CD4-positive, CD25-positive, alpha-beta regulatory T cell (primary cell): ENCODE measurements around the gene TMEM164. TPM values are rescaled to one million over a fixed set of nuclear protein-coding genes. Genes with fewer than 3 reads are reported as not detected.

Experiments used
- ATAC-seq, 2 donors: fragments of 150-1000 bp; cut with Tn5 transposase; one replicate each; pipeline ENCODE4 v1.10.0; 2021; ENCODE audit warnings: low read depth in 2 of 2, moderate number of reproducible peaks in 2 of 2, moderate library complexity in 1 of 2
- DNase-seq, 3 donors: peaks; one replicate each; pipeline versions ENCODE4 v3.0.0 to v3.0.0-alpha.2; 2012 to 2022; ENCODE audit warnings: mixed read lengths in 1 of 3
- H3K27ac ChIP-seq: one replicate; pipeline ENCODE4 v1.7.0; 2013; ENCODE audit warnings: mild to moderate bottlenecking, low read length; ENCODE audit not compliant: insufficient read depth, poor library complexity, severe bottlenecking
- H3K27me3 ChIP-seq: one replicate; pipeline ENCODE4 v1.7.0; 2013; ENCODE audit warnings: low read length; ENCODE audit not compliant: control insufficient read depth, insufficient read depth
- H3K36me3 ChIP-seq: one replicate; pipeline ENCODE4 v1.7.0; 2013; ENCODE audit warnings: mild to moderate bottlenecking, low read length, moderate library complexity; ENCODE audit not compliant: control insufficient read depth, insufficient read depth
- H3K4me1 ChIP-seq: 2 replicates; pipeline ENCODE4 v1.7.0; 2013; ENCODE audit warnings: mild to moderate bottlenecking, low read length; ENCODE audit not compliant: insufficient read depth, control insufficient read depth, poor library complexity, severe bottlenecking
- H3K4me3 ChIP-seq: one replicate; pipeline ENCODE4 v1.7.0; 2013; ENCODE audit warnings: low read depth, mild to moderate bottlenecking, low read length, moderate library complexity
- H3K9me3 ChIP-seq, 2 experiments: 1 replicate in 1 of 2; 2 replicates in 1 of 2; pipeline ENCODE4 v1.7.0; 2013; ENCODE audit warnings: low read length in 2 of 2, mild to moderate bottlenecking in 1 of 2, moderate library complexity in 1 of 2; ENCODE audit not compliant: control insufficient read depth in 2 of 2
- H3K27ac Mint-ChIP-seq, 3 donors: one replicate each; pipeline ENCODE4 v1.8.0; 2020 to 2022; ENCODE audit warnings: mild to moderate bottlenecking in 3 of 3, mixed read lengths in 3 of 3, moderate library complexity in 2 of 3
- H3K27me3 Mint-ChIP-seq: one replicate; pipeline ENCODE4 v1.8.0; 2022; ENCODE audit warnings: mild to moderate bottlenecking, mixed read lengths
- H3K36me3 Mint-ChIP-seq: one replicate; pipeline ENCODE4 v1.8.0; 2020; ENCODE audit warnings: mixed read lengths
- H3K4me1 Mint-ChIP-seq, 4 donors: one replicate each; pipeline ENCODE4 v1.8.0; 2020 to 2022; ENCODE audit warnings: mixed read lengths in 4 of 4, mild to moderate bottlenecking in 1 of 4
- H3K4me3 Mint-ChIP-seq, 4 donors: one replicate each; pipeline ENCODE4 v1.8.0; 2020 to 2022; ENCODE audit warnings: mild to moderate bottlenecking in 4 of 4, mixed read lengths in 4 of 4, moderate library complexity in 3 of 4
- H3K9me3 Mint-ChIP-seq, 7 donors: one replicate each; pipeline ENCODE4 v1.8.0; 2020 to 2022; ENCODE audit warnings: mixed read lengths in 7 of 7, mild to moderate bottlenecking in 3 of 7, moderate library complexity in 2 of 7
- polyA plus RNA-seq, 4 donors: library from polyadenylated mRNA; unstranded; fragments of 300-500 nt; fragmentation: Illumina TruSeq; gene quantifications; one replicate each; pipeline ENCODE4 v1.2.3, GENCODE V29; 2021
- total RNA-seq: library from RNA; stranded (reverse); gene quantifications from one replicate; pipeline ENCODE4 v1.2.3, GENCODE V29; 2022

Gene TMEM164
- total and polyA plus RNA-seq, 5 donors from 2014 or later = 0.60 to 25.2 (median 1.0) TPM

GRCh38 chrX:110219920-110220319, 217.0 kb downstream of the TMEM164 start:
- H3K9me3 Mint-ChIP-seq = peaks cover 0 to 4% (median 0%) of the 10 kb centered on the region in 7 donors
- H3K4me1 Mint-ChIP-seq = peaks cover 8 to 62% (median 28%) of the 10 kb centered on the region in 4 donors
- no peaks in the 10 kb centered on the region for H3K27me3 Mint-ChIP-seq
- Histone ChIP-seq H3K9me3 (no peaks in the 10 kb centered on the region), H3K4me3 (no peak overlapping the region), H3K36me3 (no peaks in the 10 kb centered on the region), H3K27ac (no peak overlapping the region), H3K27me3 (no peaks in the 10 kb centered on the region), H3K4me1 (peaks cover 18% of the 10 kb centered on the region)
- DNase-seq (no peak), ATAC-seq (no peak)
- no peak overlapping the region for H3K4me3 Mint-ChIP-seq
- peak overlapping the region in 1 of 3 donors; percentile 74 for H3K27ac Mint-ChIP-seq
- H3K36me3 Mint-ChIP-seq = peaks cover 5% of the 10 kb centered on the region

DNA sequence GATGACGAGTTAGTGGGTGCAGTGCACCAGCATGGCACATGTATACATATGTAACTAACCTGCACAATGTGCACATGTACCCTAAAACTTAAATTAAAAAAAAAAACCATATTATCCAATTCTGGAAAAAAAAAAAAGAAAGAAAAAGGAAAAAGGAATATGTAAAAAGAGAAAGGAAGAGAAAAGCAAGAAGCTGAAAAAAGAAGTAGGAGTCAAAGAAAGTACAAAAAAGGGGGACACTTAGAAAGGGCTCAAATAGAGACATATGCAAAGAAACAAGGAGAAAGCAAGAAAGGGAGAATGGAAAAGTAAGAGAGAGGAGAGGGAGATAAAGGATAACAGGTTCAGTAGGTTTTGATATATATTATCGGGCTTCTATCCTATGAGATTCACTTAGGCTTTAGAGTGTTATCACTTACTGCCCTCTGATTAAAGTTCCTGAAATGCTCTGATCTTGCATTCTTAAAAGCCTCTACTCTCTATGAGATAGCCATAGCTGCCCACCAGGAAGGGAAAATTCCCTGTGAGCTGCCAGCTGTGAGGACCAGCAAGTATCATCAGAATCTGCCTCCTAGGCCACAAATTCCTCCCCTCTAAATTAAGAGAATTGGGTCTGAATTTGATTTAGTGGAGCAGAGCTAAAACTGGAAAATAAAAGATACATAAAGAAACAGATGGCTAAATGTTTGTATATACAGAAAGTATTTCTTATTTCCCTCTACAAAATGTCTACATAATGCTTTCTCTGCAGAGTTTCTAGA, 219.8 kb downstream of the TMEM164 start:
- Histone ChIP-seq H3K4me3 (no peak overlapping the region), H3K27me3 (no peaks in the 10 kb centered on the region), H3K27ac (no peak overlapping the region), H3K36me3 (no peaks in the 10 kb centered on the region), H3K4me1 (peaks cover 9% of the 10 kb centered on the region), H3K9me3 (no peaks in the 10 kb centered on the region)
- ATAC-seq (no peak), DNase-seq (no peak)
- Mint-ChIP-seq H3K27ac (peak overlapping the region in 2 of 3 donors; percentile 14 to 48), H3K4me3 (peak overlapping the region in 1 of 4 donors; percentile 14), H3K4me1 (peaks cover 2 to 62% (median 34%) of the 10 kb centered on the region in 4 donors), H3K36me3 (peaks cover 5% of the 10 kb centered on the region), H3K27me3 (no peaks in the 10 kb centered on the region), H3K9me3 (peaks cover 0 to 6% (median 3%) of the 10 kb centered on the region in 7 donors)

DNA sequence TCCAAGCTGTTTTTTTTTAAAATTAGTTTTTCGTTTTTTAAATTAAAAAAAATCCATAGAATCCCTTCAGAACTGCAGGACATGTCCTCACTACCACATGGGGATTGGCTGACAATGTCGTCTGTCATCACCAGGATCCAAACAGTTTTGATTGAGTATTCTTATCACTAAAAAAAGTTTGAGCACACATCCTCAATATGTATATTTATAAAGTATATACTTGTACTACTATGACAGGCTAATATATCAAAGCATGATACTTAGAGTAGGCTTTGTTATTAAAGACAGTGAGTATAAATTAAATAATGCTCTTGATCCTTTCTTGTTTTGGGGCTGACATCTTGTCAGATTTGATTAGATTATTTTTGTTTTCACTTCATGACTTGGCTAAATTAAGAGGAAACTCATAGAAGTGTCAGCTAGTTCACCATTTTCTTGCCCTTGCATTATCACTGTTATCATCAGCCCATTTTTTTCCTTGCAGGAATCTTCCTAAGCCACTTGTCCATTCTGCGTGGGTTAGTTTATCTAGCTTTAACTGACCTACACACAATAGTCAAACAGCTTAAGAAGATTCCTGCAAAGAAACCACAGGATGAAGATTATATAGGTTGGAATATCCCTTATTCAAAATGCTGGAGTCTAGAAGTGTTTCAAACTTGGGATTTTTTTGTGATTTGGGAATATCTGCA, 222.2 kb downstream of the TMEM164 start:
- Mint-ChIP-seq H3K4me3 (no peak overlapping the region), H3K27ac (no peak overlapping the region), H3K27me3 (no peaks in the 10 kb centered on the region), H3K36me3 (peaks cover 3% of the 10 kb centered on the region), H3K9me3 (peaks cover 0 to 10% (median 5%) of the 10 kb centered on the region in 7 donors), H3K4me1 (peaks cover 0 to 68% (median 37%) of the 10 kb centered on the region in 4 donors)
- Histone ChIP-seq H3K36me3 (no peaks in the 10 kb centered on the region), H3K9me3 (no peaks in the 10 kb centered on the region), H3K4me1 (peaks cover 9% of the 10 kb centered on the region), H3K27me3 (no peaks in the 10 kb centered on the region), H3K27ac (peak overlapping the region; percentile 33), H3K4me3 (no peak overlapping the region)
- DNase-seq (no peak), ATAC-seq (no peak)

- H3K9me3 Mint-ChIP-seq = peaks cover 0 to 21% (median 5%) of the 10 kb centered on the region in 7 donors
- ATAC-seq = no peak
- no peak for DNase-seq
- H3K4me1 Mint-ChIP-seq = peaks cover 0 to 79% (median 39%) of the 10 kb centered on the region in 4 donors
- H3K27me3 ChIP-seq = no peaks in the 10 kb centered on the region
- peak overlapping the region in 1 of 4 donors; percentile 15 for H3K4me3 Mint-ChIP-seq
- H3K27me3 Mint-ChIP-seq = no peaks in the 10 kb centered on the region
- H3K36me3 Mint-ChIP-seq = peaks cover 13% of the 10 kb centered on the region
- no peak overlapping the region for H3K27ac ChIP-seq
- no peak overlapping the region for H3K4me3 ChIP-seq
- peaks cover 3% of the 10 kb centered on the region for H3K4me1 ChIP-seq
- H3K27ac Mint-ChIP-seq = peak overlapping the region in 2 of 3 donors; percentile 10 to 97
- no peaks in the 10 kb centered on the region for H3K36me3 ChIP-seq
- no peaks in the 10 kb centered on the region for H3K9me3 ChIP-seq
Observed at GRCh38 chrX:110226931-110227330, 224.0 kb downstream of the TMEM164 start.
